Ureter (tissue), 1 donor: ENCODE results near the gene JPT1. TPM values are rescaled to one million over a fixed set of nuclear protein-coding genes. Genes with fewer than 3 reads are reported as not detected.

Experiments
- total RNA-seq: library from RNA; stranded (reverse); gene quantifications from one replicate; pipeline ENCODE4 v1.2.4, GENCODE V29; 2023
- donor health status: DM: yes; HTN: yes; CAD: no.

The JPT1 gene
- total RNA-seq, 1 donor from 2014 or later: 93.9 TPM

Other genes with a start within 250 kb of the JPT1 start
- gene USH1G, start 231.3 kb downstream of the JPT1 start, total RNA-seq: 1.4 TPM
- not detected for gene OTOP2, start 230.2 kb downstream of the JPT1 start, total RNA-seq
- gene OTOP3, start 218.6 kb downstream of the JPT1 start, total RNA-seq: not detected
- gene HID1, start 181.8 kb downstream of the JPT1 start, total RNA-seq: 78.1 TPM
- 11.4 TPM for gene CDR2L, start 166.9 kb downstream of the JPT1 start, total RNA-seq
- gene MRPL58, start 141.8 kb downstream of the JPT1 start, total RNA-seq: 32.1 TPM
- 270 TPM for gene ATP5PD, start 107.5 kb downstream of the JPT1 start, total RNA-seq
- 25.3 TPM for gene KCTD2, start 107.3 kb downstream of the JPT1 start, total RNA-seq
- gene SLC16A5, start 66.6 kb downstream of the JPT1 start, total RNA-seq: 77.7 TPM
- gene ARMC7, start 44.5 kb downstream of the JPT1 start, total RNA-seq: 13.8 TPM
- gene NT5C, start 22.8 kb downstream of the JPT1 start, total RNA-seq: 81.6 TPM
- 326 TPM for gene SUMO2, start 28.4 kb upstream of the JPT1 start, total RNA-seq
- 88.6 TPM for gene NUP85, start 51.2 kb upstream of the JPT1 start, total RNA-seq
- 61.4 TPM for gene GGA3, start 107.1 kb upstream of the JPT1 start, total RNA-seq
- gene MRPS7, start 107.4 kb upstream of the JPT1 start, total RNA-seq: 57.0 TPM
- 19.9 TPM for gene MIF4GD, start 116.7 kb upstream of the JPT1 start, total RNA-seq
- 8.8 TPM for gene SLC25A19, start 134.9 kb upstream of the JPT1 start, total RNA-seq